Vagina (tissue), 2 donors: ENCODE measurements around the gene KRT5. TPM values are rescaled to one million over a fixed set of nuclear protein-coding genes. Genes with fewer than 3 reads are reported as not detected.
A peak's percentile ranks its signal among the peaks of the same experiment; 100 is the strongest.

Experiments used
- DNase-seq, 2 donors: peaks; one replicate each; pipeline ENCODE4 v3.0.0-alpha.2; 2017; ENCODE audit errors: extremely low spot score in 2 of 2
- H3K27ac ChIP-seq: fragments of 200-600 bp; sonication (generic); one replicate; pipeline ENCODE4 v1.5.1; 2019
- H3K27me3 ChIP-seq: fragments of 200-600 bp; sonication (generic); one replicate; pipeline ENCODE4 v1.5.1; 2019
- H3K36me3 ChIP-seq, 2 donors: fragments of 200-600 bp; sonication (generic); one replicate each; pipeline ENCODE4 v1.5.1; 2017 to 2019
- H3K4me1 ChIP-seq: fragments of 200-600 bp; sonication (generic); one replicate; pipeline ENCODE4 v1.5.1; 2019
- H3K4me3 ChIP-seq, 2 donors: fragments of 200-600 bp; sonication (generic); 1 replicate in 1 of 2; 2 replicates in 1 of 2; pipeline ENCODE4 v1.5.1; 2016 to 2019
- H3K9me3 ChIP-seq: fragments of 200-600 bp; sonication (generic); one replicate; pipeline ENCODE4 v1.5.1; 2019
- CTCF ChIP-seq, 3 experiments: fragments of 450-650 bp in 2 of 3; fragments of 200-600 bp in 1 of 3; sonication (generic) in 1 of 3; IDR thresholded peaks; one replicate each; pipeline ENCODE4 v1.5.1; 2017 to 2019; ENCODE audit warnings: antibody characterized with exemption in 3 of 3, mild to moderate bottlenecking in 2 of 3, moderate library complexity in 2 of 3
- POLR2A ChIP-seq, 2 donors: fragments of 450-650 bp; IDR thresholded peaks; one replicate each; pipeline ENCODE4 v1.6.1; 2017; ENCODE audit warnings: antibody characterized with exemption in 2 of 2, mild to moderate bottlenecking in 2 of 2, moderate library complexity in 2 of 2
- POLR2AphosphoS5 ChIP-seq, 2 donors: sonication (generic); formaldehyde crosslinking; IDR thresholded peaks; one replicate each; pipeline ENCODE4 v1.9.0; 2017; ENCODE audit warnings: antibody characterized with exemption in 2 of 2, mild to moderate bottlenecking in 2 of 2, low read depth in 1 of 2; ENCODE audit not compliant: insufficient read depth in 1 of 2
- intact Hi-C: fragments of 100-400 bp; cut with DNase I; formaldehyde crosslinking; loops from one replicate; pipeline ENCODE4 v1.15.1; 2023
- total RNA-seq: library from RNA; depleted of rRNA; stranded (reverse); fragments of >200 nt; gene quantifications from one replicate; pipeline ENCODE4 v1.2.3, GENCODE V29; 2016

The KRT5 gene
- total RNA-seq, 1 donor from 2014 or later = 4,247 TPM

GRCh38 chr12:52521568-52522266 is 1.5 kb upstream of the KRT5 start:
- DNase-seq = peak; percentile 81 to 95
- TF ChIP-seq POLR2A (IDR thresholded peaks at IDR 0.05) = no peak
- TF ChIP-seq CTCF (IDR thresholded peaks at IDR 0.05) = no peak
- no peak for TF ChIP-seq POLR2AphosphoS5 (IDR thresholded peaks at IDR 0.05; ENCODE audit: insufficient read depth in 1 of 2, low read depth in 1 of 2)
- H3K36me3 ChIP-seq = no peaks in the 10 kb centered on the region
- no peaks in the 10 kb centered on the region for H3K9me3 ChIP-seq
- H3K4me3 ChIP-seq = no peak overlapping the region
- intact Hi-C loops = no loop called here
- H3K27ac ChIP-seq = peak overlapping the region; percentile 66
- H3K4me1 ChIP-seq = peaks cover 24% of the 10 kb centered on the region
- H3K27me3 ChIP-seq = no peaks in the 10 kb centered on the region

GRCh38 chr12:52521175-52521567 is 977 bp upstream of the KRT5 start:
- no peaks in the 10 kb centered on the region for H3K36me3 ChIP-seq
- H3K9me3 ChIP-seq = no peaks in the 10 kb centered on the region
- H3K27me3 ChIP-seq = no peaks in the 10 kb centered on the region
- peak overlapping the region; percentile 66 for H3K27ac ChIP-seq
- DNase-seq = peak in 1 of 2 donors; percentile 93
- TF ChIP-seq POLR2A (IDR thresholded peaks at IDR 0.05) = no peak
- TF ChIP-seq POLR2AphosphoS5 (IDR thresholded peaks at IDR 0.05; ENCODE audit: insufficient read depth in 1 of 2, low read depth in 1 of 2) = peak in 1 of 2 donors; percentile 32
- intact Hi-C loops = no loop called here
- H3K4me3 ChIP-seq = peak overlapping the region in 1 of 2 donors; percentile 10
- H3K4me1 ChIP-seq = peaks cover 21% of the 10 kb centered on the region

GRCh38 chr12:52519387-52519703 is 849 bp downstream of the KRT5 start:
- intact Hi-C loops = no loop called here
- no peak for TF ChIP-seq CTCF (IDR thresholded peaks at IDR 0.05)
- Histone ChIP-seq H3K27ac (peak overlapping the region; percentile 61), H3K36me3 (no peaks in the 10 kb centered on the region), H3K4me1 (peaks cover 18% of the 10 kb centered on the region), H3K27me3 (no peaks in the 10 kb centered on the region), H3K9me3 (no peaks in the 10 kb centered on the region), H3K4me3 (peak overlapping the region in 1 of 2 donors; percentile 42)
- DNase-seq = no peak

GRCh38 chr12:52518574-52519386 is 1.4 kb downstream of the KRT5 start:
- intact Hi-C loops = no loop called here
- DNase-seq = peak in 1 of 2 donors; percentile 82
- peaks cover 12% of the 10 kb centered on the region for H3K4me1 ChIP-seq
- peak overlapping the region in 1 of 2 donors; percentile 42 for H3K4me3 ChIP-seq
- H3K9me3 ChIP-seq = no peaks in the 10 kb centered on the region
- peak overlapping the region; percentile 61 for H3K27ac ChIP-seq
- no peaks in the 10 kb centered on the region for H3K36me3 ChIP-seq
- no peak for TF ChIP-seq POLR2A (IDR thresholded peaks at IDR 0.05)
- no peak for TF ChIP-seq CTCF (IDR thresholded peaks at IDR 0.05)
- no peak for TF ChIP-seq POLR2AphosphoS5 (IDR thresholded peaks at IDR 0.05; ENCODE audit: insufficient read depth in 1 of 2, low read depth in 1 of 2)
- H3K27me3 ChIP-seq = no peaks in the 10 kb centered on the region

- Histone ChIP-seq H3K4me3 (peak overlapping the region in 1 of 2 donors; percentile 42), H3K4me1 (peaks cover 12% of the 10 kb centered on the region), H3K27me3 (no peaks in the 10 kb centered on the region), H3K27ac (peak overlapping the region; percentile 47), H3K9me3 (no peaks in the 10 kb centered on the region), H3K36me3 (no peaks in the 10 kb centered on the region)
- peak; percentile 49 to 82 for DNase-seq
- intact Hi-C loops = no loop called here
- TF ChIP-seq POLR2A (IDR thresholded peaks at IDR 0.05) = no peak
- TF ChIP-seq CTCF (IDR thresholded peaks at IDR 0.05) = no peak
- TF ChIP-seq POLR2AphosphoS5 (IDR thresholded peaks at IDR 0.05; ENCODE audit: insufficient read depth in 1 of 2, low read depth in 1 of 2) = no peak
These were observed 2.3 kb downstream of the KRT5 start for GRCh38 chr12:52517888-52518287.
